SH-SY5Y (cell line): ENCODE results near the gene SLC23A3.

Experiments used
- GATA2 ChIP-seq: IDR thresholded peaks from 2 replicates; pipeline ENCODE4 v1.6.1; 2011; ENCODE audit warnings: mild to moderate bottlenecking, low read depth, low read length
- GATA3 ChIP-seq: IDR thresholded peaks from 2 replicates; pipeline ENCODE4 v1.6.1; 2011; ENCODE audit warnings: low read depth, mild to moderate bottlenecking, low read length, moderate library complexity

- TF ChIP-seq GATA2 (no peak), GATA3 (no peak)
Observed at GRCh38 chr2:219174801-219175200, 5.0 kb upstream of the SLC23A3 start.
